Body of pancreas (tissue), 4 donors: ENCODE results near the gene ATP13A3. TPM values are rescaled to one million over a fixed set of nuclear protein-coding genes. Genes with fewer than 3 reads are reported as not detected.

ENCODE experiments used
- ATAC-seq: fragments of 150-250 bp; one replicate; pipeline ENCODE4 v1.9.1; 2016
- DNase-seq, 4 donors: peaks; one replicate each; pipeline ENCODE4 v3.0.0-alpha.2; 2019
- H3K27ac ChIP-seq, 4 donors: fragments of 200-600 bp; sonication (generic); 1 replicate in 3 of 4; 2 replicates in 1 of 4; pipeline versions ENCODE4 v1.5.1 to v1.6.1; 2016 to 2019; ENCODE audit warnings: mild to moderate bottlenecking in 1 of 4, mixed read lengths in 1 of 4, moderate library complexity in 1 of 4
- H3K27me3 ChIP-seq, 2 donors: fragments of 200-600 bp; sonication (generic); one replicate each; pipeline ENCODE4 v1.6.0; 2016; ENCODE audit warnings: mild to moderate bottlenecking in 1 of 2
- H3K36me3 ChIP-seq, 2 donors: fragments of 200-600 bp; sonication (generic); replicated peaks in 1 of 2; 2 replicates each; pipeline ENCODE4 v1.5.1; 2016; ENCODE audit warnings: low read depth in 2 of 2; ENCODE audit not compliant: insufficient read depth in 1 of 2
- H3K4me1 ChIP-seq: fragments of 200-600 bp; sonication (generic); one replicate; pipeline ENCODE4 v1.6.0; 2016
- H3K4me3 ChIP-seq, 2 donors: fragments of 200-600 bp; sonication (generic); 1 replicate in 1 of 2; 2 replicates in 1 of 2; pipeline ENCODE4 v1.5.1; 2016 to 2019
- H3K9me3 ChIP-seq, 3 donors: fragments of 200-600 bp; sonication (generic); 1 replicate in 2 of 3; 2 replicates in 1 of 3; pipeline ENCODE4 v1.5.1; 2016
- POLR2A ChIP-seq, 3 donors: fragments of 450-650 bp; IDR thresholded peaks; one replicate each; pipeline ENCODE4 v1.6.1; 2016; ENCODE audit warnings: antibody characterized with exemption in 3 of 3, mild to moderate bottlenecking in 2 of 3
- WGBS, 2 donors: methylation state at CpG; one replicate each; pipeline ENCODE4 v1.1.5; 2017; 5-methylcytosine and 5-hydroxymethylcytosine counted together
- intact Hi-C: fragments of 100-400 bp; cut with DNase I; formaldehyde crosslinking; loops from one replicate; pipeline ENCODE4 v1.15.1; 2023
- total RNA-seq, 2 donors: library from RNA; depleted of rRNA; stranded (reverse); fragments of >200 nt; gene quantifications; one replicate each; pipeline ENCODE4 v1.1.0, GENCODE V29; 2016
- TF ChIP-seq, protein P1 (sequence below), 7 experiments: fragments of 450-650 bp in 4 of 7; fragments of 200-600 bp in 3 of 7; sonication (generic) in 3 of 7; IDR thresholded peaks; one replicate each; pipeline ENCODE4 v1.5.1; 2016 to 2019; ENCODE audit warnings: antibody characterized with exemption in 7 of 7

The ATP13A3 gene
- total RNA-seq, 2 donors from 2014 or later = 35.6 to 56.0 TPM

DNA sequence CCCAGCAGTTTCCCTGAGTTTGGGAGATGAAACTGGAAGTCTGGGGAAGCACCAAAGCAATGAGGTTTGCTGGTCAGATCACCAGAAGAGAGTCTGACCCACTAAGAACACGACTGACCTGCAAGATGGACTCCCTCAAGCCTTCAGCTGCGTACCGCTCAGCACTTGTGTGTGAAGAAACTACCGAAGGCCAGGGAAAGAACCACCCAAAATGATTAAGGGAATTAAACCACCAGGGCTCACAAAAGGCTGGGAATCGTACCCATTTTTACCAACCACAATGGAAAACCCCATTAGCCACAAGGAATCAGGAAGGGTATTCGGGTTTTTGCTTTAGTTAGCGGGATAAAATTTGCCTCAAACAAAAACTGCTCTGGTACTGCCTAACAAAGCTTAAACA is 21.6 kb downstream of the ATP13A3 start:
- Histone ChIP-seq H3K4me3 (no peak overlapping the region), H3K4me1 (peaks cover 17% of the 10 kb centered on the region), H3K27me3 (no peaks in the 10 kb centered on the region), H3K36me3 (no peaks in the 10 kb centered on the region), H3K27ac (no peak overlapping the region), H3K9me3 (no peaks in the 10 kb centered on the region)
- DNase-seq (no peak), ATAC-seq (no peak)
- intact Hi-C loops = no loop called here
- 93 to 95% methylated on average over 7 of the region's 7 CpGs for WGBS, 2 donors
- TF ChIP-seq POLR2A (IDR thresholded peaks at IDR 0.05) = no peak
- TF ChIP-seq, protein P1, sequence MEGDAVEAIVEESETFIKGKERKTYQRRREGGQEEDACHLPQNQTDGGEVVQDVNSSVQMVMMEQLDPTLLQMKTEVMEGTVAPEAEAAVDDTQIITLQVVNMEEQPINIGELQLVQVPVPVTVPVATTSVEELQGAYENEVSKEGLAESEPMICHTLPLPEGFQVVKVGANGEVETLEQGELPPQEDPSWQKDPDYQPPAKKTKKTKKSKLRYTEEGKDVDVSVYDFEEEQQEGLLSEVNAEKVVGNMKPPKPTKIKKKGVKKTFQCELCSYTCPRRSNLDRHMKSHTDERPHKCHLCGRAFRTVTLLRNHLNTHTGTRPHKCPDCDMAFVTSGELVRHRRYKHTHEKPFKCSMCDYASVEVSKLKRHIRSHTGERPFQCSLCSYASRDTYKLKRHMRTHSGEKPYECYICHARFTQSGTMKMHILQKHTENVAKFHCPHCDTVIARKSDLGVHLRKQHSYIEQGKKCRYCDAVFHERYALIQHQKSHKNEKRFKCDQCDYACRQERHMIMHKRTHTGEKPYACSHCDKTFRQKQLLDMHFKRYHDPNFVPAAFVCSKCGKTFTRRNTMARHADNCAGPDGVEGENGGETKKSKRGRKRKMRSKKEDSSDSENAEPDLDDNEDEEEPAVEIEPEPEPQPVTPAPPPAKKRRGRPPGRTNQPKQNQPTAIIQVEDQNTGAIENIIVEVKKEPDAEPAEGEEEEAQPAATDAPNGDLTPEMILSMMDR (IDR thresholded peaks at IDR 0.05) = no peak

- intact Hi-C loops = no loop called here
- Histone ChIP-seq H3K27me3 (no peaks in the 10 kb centered on the region), H3K36me3 (no peaks in the 10 kb centered on the region), H3K27ac (no peak overlapping the region), H3K4me1 (peaks cover 13% of the 10 kb centered on the region), H3K9me3 (no peaks in the 10 kb centered on the region), H3K4me3 (no peak overlapping the region)
- ATAC-seq (no peak), DNase-seq (no peak)
- 91 to 100% methylated on average over 1 of the region's 1 CpG for WGBS, 2 donors
- no peak for TF ChIP-seq POLR2A (IDR thresholded peaks at IDR 0.05)
Observed at GRCh38 chr3:194464692-194465091, 22.1 kb downstream of the ATP13A3 start.

GRCh38 chr3:194462936-194463335 is 23.9 kb downstream of the ATP13A3 start:
- Histone ChIP-seq H3K4me1 (peaks cover 13% of the 10 kb centered on the region), H3K4me3 (no peak overlapping the region), H3K27ac (no peak overlapping the region), H3K36me3 (peaks cover 0 to 8% of the 10 kb centered on the region in 2 donors), H3K27me3 (no peaks in the 10 kb centered on the region), H3K9me3 (no peaks in the 10 kb centered on the region)
- intact Hi-C loops = no loop called here
- DNase-seq (no peak), ATAC-seq (no peak)
- WGBS, 2 donors = 9 to 21% methylated on average over 2 of the region's 2 CpGs
- TF ChIP-seq, protein P1 (IDR thresholded peaks at IDR 0.05) = no peak
- no peak for TF ChIP-seq POLR2A (IDR thresholded peaks at IDR 0.05)

- H3K27me3 ChIP-seq = no peaks in the 10 kb centered on the region
- no peaks in the 10 kb centered on the region for H3K9me3 ChIP-seq
- no peak overlapping the region for H3K4me3 ChIP-seq
- ATAC-seq (no peak), DNase-seq (no peak)
- H3K36me3 ChIP-seq = peaks cover 0 to 8% of the 10 kb centered on the region in 2 donors
- peaks cover 13% of the 10 kb centered on the region for H3K4me1 ChIP-seq
- intact Hi-C loops = no loop called here
- 59 to 60% methylated on average over 5 of the region's 5 CpGs for WGBS, 2 donors
- no peak for TF ChIP-seq POLR2A (IDR thresholded peaks at IDR 0.05)
- TF ChIP-seq, protein P1 (IDR thresholded peaks at IDR 0.05) = no peak
- no peak overlapping the region for H3K27ac ChIP-seq
Observed at GRCh38 chr3:194460566-194460965, 26.2 kb downstream of the ATP13A3 start.

GRCh38 chr3:194458131-194458530 is 28.7 kb downstream of the ATP13A3 start:
- peaks cover 13% of the 10 kb centered on the region for H3K4me1 ChIP-seq
- no peaks in the 10 kb centered on the region for H3K27me3 ChIP-seq
- no peak for DNase-seq
- no peak overlapping the region for H3K27ac ChIP-seq
- H3K4me3 ChIP-seq = no peak overlapping the region
- intact Hi-C loops = no loop called here
- 93 to 95% methylated on average over 5 of the region's 5 CpGs for WGBS, 2 donors
- H3K36me3 ChIP-seq = peaks cover 2 to 8% of the 10 kb centered on the region in 2 donors
- no peak for ATAC-seq
- no peaks in the 10 kb centered on the region for H3K9me3 ChIP-seq
- no peak for TF ChIP-seq POLR2A (IDR thresholded peaks at IDR 0.05)

GRCh38 chr3:194455481-194455880 is 31.3 kb downstream of the ATP13A3 start:
- no peak overlapping the region for H3K4me3 ChIP-seq
- ATAC-seq (no peak), DNase-seq (no peak)
- no peaks in the 10 kb centered on the region for H3K4me1 ChIP-seq
- H3K36me3 ChIP-seq = peaks cover 7 to 8% of the 10 kb centered on the region in 2 donors
- no peaks in the 10 kb centered on the region for H3K27me3 ChIP-seq
- TF ChIP-seq, protein P1 (IDR thresholded peaks at IDR 0.05) = no peak
- TF ChIP-seq POLR2A (IDR thresholded peaks at IDR 0.05) = no peak
- H3K27ac ChIP-seq = no peak overlapping the region
- no peaks in the 10 kb centered on the region for H3K9me3 ChIP-seq
- WGBS, 2 donors = 89 to 100% methylated on average over 1 of the region's 1 CpG
- intact Hi-C loops = no loop called here
